WI38 (cell line): ENCODE results near the gene ROCK2.

Experiments
- H3K4me3 ChIP-seq: 2 replicates; pipeline ENCODE4 v1.5.1; 2011; ENCODE audit warnings: low read depth, mild to moderate bottlenecking, control low read depth, low read length
- TF ChIP-seq, protein P1 (sequence below): IDR thresholded peaks from 2 replicates; pipeline ENCODE4 v1.5.1; 2012; ENCODE audit warnings: low read depth, mild to moderate bottlenecking, control low read depth, low read length

The ROCK2 gene

DNA sequence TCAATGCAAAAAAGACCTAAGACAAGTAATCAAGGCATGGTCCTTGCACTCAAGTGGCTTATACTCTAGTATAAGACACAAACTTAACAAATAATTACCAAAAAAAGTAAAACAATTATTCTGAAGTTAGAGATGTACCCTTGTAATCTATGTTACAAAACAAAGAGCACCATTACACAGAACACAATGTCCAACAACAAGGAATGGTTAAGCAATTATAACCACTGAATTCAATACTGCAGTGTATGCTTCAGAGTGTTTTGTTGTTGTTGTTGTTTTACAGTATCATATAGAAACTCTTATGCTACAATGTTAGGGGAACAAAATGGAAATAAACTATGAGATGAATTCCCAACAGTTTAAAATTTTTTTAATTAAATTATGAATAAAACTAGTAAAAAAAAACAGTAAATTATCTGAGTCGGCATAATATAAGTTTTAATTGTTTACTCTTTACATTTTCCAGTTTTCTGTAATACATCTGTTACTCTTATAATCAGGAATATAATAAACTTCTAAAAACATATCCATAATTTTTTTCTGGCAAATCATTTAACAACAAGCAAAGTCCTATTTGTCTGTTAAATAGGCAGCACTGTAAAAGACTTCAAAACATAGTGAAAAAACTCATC, 29.2 kb downstream of the ROCK2 start:
- TF ChIP-seq, protein P1, sequence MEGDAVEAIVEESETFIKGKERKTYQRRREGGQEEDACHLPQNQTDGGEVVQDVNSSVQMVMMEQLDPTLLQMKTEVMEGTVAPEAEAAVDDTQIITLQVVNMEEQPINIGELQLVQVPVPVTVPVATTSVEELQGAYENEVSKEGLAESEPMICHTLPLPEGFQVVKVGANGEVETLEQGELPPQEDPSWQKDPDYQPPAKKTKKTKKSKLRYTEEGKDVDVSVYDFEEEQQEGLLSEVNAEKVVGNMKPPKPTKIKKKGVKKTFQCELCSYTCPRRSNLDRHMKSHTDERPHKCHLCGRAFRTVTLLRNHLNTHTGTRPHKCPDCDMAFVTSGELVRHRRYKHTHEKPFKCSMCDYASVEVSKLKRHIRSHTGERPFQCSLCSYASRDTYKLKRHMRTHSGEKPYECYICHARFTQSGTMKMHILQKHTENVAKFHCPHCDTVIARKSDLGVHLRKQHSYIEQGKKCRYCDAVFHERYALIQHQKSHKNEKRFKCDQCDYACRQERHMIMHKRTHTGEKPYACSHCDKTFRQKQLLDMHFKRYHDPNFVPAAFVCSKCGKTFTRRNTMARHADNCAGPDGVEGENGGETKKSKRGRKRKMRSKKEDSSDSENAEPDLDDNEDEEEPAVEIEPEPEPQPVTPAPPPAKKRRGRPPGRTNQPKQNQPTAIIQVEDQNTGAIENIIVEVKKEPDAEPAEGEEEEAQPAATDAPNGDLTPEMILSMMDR, result no peak
- H3K4me3 ChIP-seq, result no peak overlapping the region

DNA sequence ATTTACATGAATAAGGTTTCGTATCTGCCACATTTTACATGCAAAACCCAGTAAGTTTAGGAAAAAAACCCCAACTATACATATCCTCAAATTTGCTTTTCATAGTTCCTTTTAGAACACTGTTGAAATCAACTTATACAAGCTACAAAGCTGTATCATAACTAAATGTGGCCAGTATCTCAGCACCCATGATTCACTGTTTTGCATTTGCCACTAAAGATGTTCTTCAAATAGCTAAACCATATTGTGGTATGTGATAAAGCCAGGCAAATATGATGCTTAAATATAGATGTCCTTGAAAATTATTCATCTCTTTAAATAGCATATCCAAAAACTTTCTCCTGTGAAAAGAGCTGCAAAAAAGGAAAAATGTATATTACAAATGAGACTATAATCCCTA, 29.9 kb downstream of the ROCK2 start:
- no peak overlapping the region for H3K4me3 ChIP-seq
- TF ChIP-seq, protein P1, result no peak

DNA sequence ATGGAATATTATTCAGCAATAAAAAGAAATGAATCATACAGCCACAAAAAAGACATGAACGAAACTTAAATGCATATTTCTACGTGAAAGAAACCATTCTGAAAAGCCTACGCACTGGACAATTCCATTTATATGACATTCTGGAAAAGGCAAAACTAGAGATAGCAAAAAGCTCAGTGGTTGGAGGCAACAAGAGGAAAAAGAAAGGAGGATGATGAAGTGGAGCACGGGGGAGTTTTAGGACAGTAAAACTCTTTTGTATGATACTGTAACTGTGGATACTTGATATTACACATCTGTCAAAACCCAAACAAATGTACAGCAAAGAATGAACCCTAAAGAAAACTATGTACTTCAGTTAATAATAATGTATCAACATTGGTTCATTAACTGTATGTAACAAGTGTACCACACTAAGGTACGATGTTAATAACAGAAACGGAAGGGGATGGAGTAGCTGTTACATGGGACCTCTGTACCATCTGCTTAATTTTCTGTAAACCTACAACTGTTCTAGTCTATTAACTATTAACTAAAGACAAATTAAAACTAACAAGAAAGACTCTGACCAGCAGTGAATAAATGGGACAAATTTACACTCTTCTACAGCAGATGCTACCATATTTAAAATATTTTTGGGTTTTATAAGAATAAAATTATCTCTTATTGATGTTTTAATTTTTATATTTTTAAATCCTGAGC, 31.5 kb downstream of the ROCK2 start:
- no peak overlapping the region for H3K4me3 ChIP-seq
- TF ChIP-seq, protein P1, result no peak

DNA sequence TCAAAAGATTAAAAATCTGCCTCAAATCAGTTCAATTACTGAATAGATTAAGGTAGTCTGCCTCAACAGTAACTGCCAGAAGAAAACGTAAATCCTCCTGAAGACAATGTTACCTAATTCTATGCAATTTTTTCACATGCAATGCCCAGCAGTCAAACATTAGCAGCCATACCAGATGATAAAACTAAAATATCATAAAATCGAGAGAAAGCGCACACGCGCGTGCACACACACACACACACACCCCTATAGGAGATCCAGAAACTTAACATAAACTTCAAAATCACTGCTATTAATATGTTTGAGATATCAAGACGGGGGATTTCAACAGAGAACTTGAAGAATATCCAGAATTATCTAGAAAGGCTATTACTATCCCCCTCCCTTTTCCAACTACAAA, 32.9 kb downstream of the ROCK2 start:
- no peak overlapping the region for H3K4me3 ChIP-seq
- TF ChIP-seq, protein P1, result no peak

DNA sequence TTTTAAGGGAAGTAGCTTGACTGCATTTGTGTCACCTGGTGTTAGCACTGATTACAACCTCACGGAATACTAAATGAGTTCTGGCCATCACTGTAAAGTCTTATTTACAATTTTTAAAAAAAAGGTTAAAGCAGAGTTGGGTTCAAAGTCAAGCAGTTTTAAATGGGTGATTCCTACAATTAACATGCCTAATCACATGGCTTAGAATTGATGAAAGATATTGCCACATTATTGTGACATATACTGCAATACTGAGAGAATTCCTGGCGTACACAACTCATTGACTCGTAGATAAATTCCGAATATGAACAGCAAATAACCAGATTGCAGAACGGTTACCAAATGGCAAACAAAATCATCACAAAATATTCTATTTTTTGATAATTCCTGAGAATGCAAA, 34.2 kb downstream of the ROCK2 start:
- H3K4me3 ChIP-seq, result no peak overlapping the region
- TF ChIP-seq, protein P1, result no peak

DNA sequence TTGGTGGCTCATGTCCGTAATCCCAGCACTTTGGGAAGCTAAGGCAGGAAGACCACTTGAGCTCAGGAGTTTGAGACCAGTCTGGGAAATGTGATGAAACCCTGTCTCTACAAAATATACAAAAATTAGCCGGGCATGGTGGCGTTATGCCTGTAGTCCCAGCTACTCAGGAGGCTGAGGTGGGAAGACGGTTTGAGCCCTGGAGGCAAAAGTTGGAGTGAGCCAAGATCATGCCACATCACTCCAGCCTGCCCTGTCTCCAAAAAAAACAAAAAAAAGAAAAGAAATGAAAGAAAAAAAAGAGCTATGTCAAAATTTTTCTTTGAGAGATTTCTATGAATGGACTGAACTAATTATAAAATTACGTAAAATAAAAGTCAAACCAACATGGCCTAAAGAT, 34.7 kb downstream of the ROCK2 start:
- TF ChIP-seq, protein P1, result no peak
- H3K4me3 ChIP-seq, result no peak overlapping the region

DNA sequence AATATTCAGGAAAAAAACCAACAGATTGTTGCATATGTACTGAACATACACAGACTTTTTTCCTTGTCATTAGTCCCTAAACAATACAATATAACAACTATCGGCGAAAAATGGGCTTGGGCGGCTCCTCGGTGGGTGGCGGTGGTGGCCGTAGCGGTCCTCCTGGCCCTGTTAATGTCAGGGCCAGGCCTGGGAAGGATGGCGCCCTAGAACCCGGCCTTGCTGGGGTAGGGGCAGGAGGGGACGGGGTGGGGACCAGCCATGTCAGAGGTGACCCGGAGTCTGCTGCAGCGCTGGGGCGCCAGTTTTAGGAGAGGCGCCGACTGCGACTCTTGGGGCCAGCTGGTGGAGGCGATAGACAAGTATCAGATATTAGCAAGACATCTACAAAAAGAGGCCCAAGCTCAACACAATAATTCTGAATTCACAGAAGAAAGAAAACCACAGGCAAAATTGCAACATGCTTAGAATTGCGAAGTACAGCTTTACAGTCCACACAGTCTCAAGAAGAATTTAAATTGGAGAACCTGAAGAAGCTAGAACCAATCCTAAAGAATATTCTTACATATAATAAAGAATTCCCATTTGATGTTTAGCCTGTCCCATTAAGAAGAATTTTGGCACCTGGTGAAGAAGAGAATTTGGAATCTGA, 36.5 kb downstream of the ROCK2 start:
- no peak overlapping the region for H3K4me3 ChIP-seq
- TF ChIP-seq, protein P1, result no peak
